Subcutaneous adipose tissue (tissue), 4 donors: ENCODE results near the gene MEIS2. TPM values are rescaled to one million over a fixed set of nuclear protein-coding genes. Genes with fewer than 3 reads are reported as not detected.

ENCODE experiments used
- CTCF ChIP-seq: fragments of 450-650 bp; IDR thresholded peaks from one replicate; pipeline ENCODE4 v1.5.1; 2016; ENCODE audit warnings: low read depth, mild to moderate bottlenecking, control low read depth, antibody characterized with exemption, moderate library complexity
- total RNA-seq, 4 donors: library from RNA; depleted of rRNA; stranded (reverse); fragments of >200 nt; gene quantifications; one replicate each; pipeline ENCODE4 v1.1.0, GENCODE V29; 2016

The MEIS2 gene
- total RNA-seq, 4 donors from 2014 or later, result 10.3 to 21.7 (median 14.9) TPM

- TF ChIP-seq CTCF, result no peak
Observed at GRCh38 chr15:37004981-37005735, 95.2 kb downstream of the MEIS2 start.

- TF ChIP-seq CTCF, result no peak
Observed at GRCh38 chr15:37004373-37004869, 95.9 kb downstream of the MEIS2 start.

- TF ChIP-seq CTCF, result no peak
Observed at GRCh38 chr15:37002041-37002672, 98.2 kb downstream of the MEIS2 start.

- TF ChIP-seq CTCF, result no peak
Observed at GRCh38 chr15:37001417-37001816, 98.9 kb downstream of the MEIS2 start.

GRCh38 chr15:36999778-37000177 is 100.6 kb downstream of the MEIS2 start:
- TF ChIP-seq CTCF, result no peak

- no peak for TF ChIP-seq CTCF
Observed at GRCh38 chr15:36996538-36997181, 103.7 kb downstream of the MEIS2 start.

GRCh38 chr15:36996121-36996520 is 104.2 kb downstream of the MEIS2 start:
- TF ChIP-seq CTCF, result no peak
